Caco-2 (cell line): ENCODE measurements around the gene PDLIM4. TPM values are rescaled to one million over a fixed set of nuclear protein-coding genes. Genes with fewer than 3 reads are reported as not detected.
A peak's percentile ranks its signal among the peaks of the same experiment; 100 is the strongest.

Experiments used
- BruUV-seq: library from RNA; stranded (reverse); fragments of 400-500 nt; replicated peaks from 2 replicates; lab custom pipeline; 2021; lab: Mats Ljungman, UMichigan
- CTCF ChIA-PET: fragments of 300-600 bp; sonication (Branson Sonifier 250); formaldehyde crosslinking; loops from one replicate; lab custom pipeline; 2022; ENCODE audit warnings: antibody characterized with exemption; lab: Charles Lee
- POLR2A ChIA-PET: fragments of 300-600 bp; sonication (Branson Sonifier 250); formaldehyde crosslinking; loops from one replicate; lab custom pipeline; 2022; ENCODE audit warnings: antibody characterized with exemption; lab: Charles Lee
- DNase-seq, 2 experiments: peaks; one replicate each; pipeline versions ENCODE4 v3.0.0 to v3.0.0-alpha.2; 2020 to 2022
- H3K27me3 ChIP-seq: replicated peaks from 2 replicates; pipeline ENCODE4 v1.6.0; 2011; ENCODE audit warnings: low read length; ENCODE audit not compliant: control insufficient read depth, insufficient read depth
- H3K36me3 ChIP-seq: 2 replicates; pipeline ENCODE4 v1.5.1; 2011; ENCODE audit warnings: low read length; ENCODE audit not compliant: control insufficient read depth, insufficient read depth
- H3K4me1 ChIP-seq: fragments of 250-450 bp; sonication (Bioruptor Pico); 2 replicates; pipeline ENCODE4 v1.5.1; 2020; ENCODE audit warnings: mild to moderate bottlenecking
- H3K4me3 ChIP-seq: 2 replicates; pipeline ENCODE4 v1.5.1; 2011; ENCODE audit warnings: low read depth, mild to moderate bottlenecking, control low read depth, low read length
- H3K9me3 ChIP-seq: fragments of 250-450 bp; sonication (Bioruptor Pico); 2 replicates; pipeline ENCODE4 v1.5.1; 2020; ENCODE audit warnings: mild to moderate bottlenecking, moderate library complexity
- H3K27ac Mint-ChIP-seq: one replicate; pipeline ENCODE4 v1.8.0; 2022; ENCODE audit warnings: mixed read lengths; ENCODE audit not compliant: unreplicated experiment
- H3K27me3 Mint-ChIP-seq: one replicate; pipeline ENCODE4 v1.8.0; 2022; ENCODE audit warnings: mixed read lengths; ENCODE audit not compliant: insufficient read depth, unreplicated experiment
- H3K36me3 Mint-ChIP-seq: one replicate; pipeline ENCODE4 v1.8.0; 2022; ENCODE audit warnings: mild to moderate bottlenecking, mixed read lengths; ENCODE audit not compliant: insufficient read depth, unreplicated experiment
- H3K4me1 Mint-ChIP-seq: one replicate; pipeline ENCODE4 v1.8.0; 2022; ENCODE audit warnings: low read depth, mixed read lengths; ENCODE audit not compliant: unreplicated experiment
- H3K4me3 Mint-ChIP-seq: one replicate; pipeline ENCODE4 v1.8.0; 2022; ENCODE audit warnings: mild to moderate bottlenecking, moderate library complexity, mixed read lengths; ENCODE audit not compliant: unreplicated experiment
- H3K9me3 Mint-ChIP-seq: one replicate; pipeline ENCODE4 v1.8.0; 2022; ENCODE audit warnings: mixed read lengths; ENCODE audit not compliant: unreplicated experiment
- intact Hi-C: fragments of 100-400 bp; cut with micrococcal nuclease; formaldehyde crosslinking; loops from one replicate; pipeline ENCODE4 v1.10.0; 2022; ENCODE audit not compliant: unreplicated experiment
- total RNA-seq: library from RNA; stranded (reverse); gene quantifications from 2 replicates; pipeline ENCODE4 v1.2.3, GENCODE V29; 2022
- TF ChIP-seq, protein P1 (sequence below), 2 experiments: fragments of 200-600 bp in 1 of 2; IDR thresholded peaks; 1 replicate in 1 of 2; 2 replicates in 1 of 2; pipeline versions ENCODE4 v1.5.1 to v1.8.0; 2011 to 2022; ENCODE audit warnings: antibody characterized with exemption in 1 of 2, control low read depth in 1 of 2, inconsistent platforms in 1 of 2, low read depth in 1 of 2, low read length in 1 of 2, mild to moderate bottlenecking in 1 of 2, moderate library complexity in 1 of 2; ENCODE audit not compliant: insufficient read depth in 1 of 2, severe bottlenecking in 1 of 2, unreplicated experiment in 1 of 2

The PDLIM4 gene
- total RNA-seq, 1 experiment from 2014 or later: not detected

DNA sequence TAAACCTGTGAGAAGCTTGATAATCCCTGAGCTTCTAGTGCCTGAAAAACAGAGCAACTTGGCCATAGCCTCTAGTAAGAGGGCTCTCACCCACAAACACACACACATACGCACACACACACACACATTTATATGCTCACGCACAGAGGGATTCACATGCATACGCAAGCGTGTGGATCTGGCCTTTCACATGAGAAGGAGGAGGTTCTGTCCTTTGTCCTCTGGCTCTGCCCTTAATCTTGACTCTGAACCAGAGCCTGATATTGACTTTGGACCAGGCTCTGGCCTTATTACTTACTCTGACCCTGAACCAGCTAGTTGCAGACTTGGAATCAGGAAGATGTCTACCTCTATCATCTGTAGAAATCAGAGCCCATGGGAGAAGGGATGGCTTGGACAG, 19.8 kb upstream of the PDLIM4 start:
- H3K27me3 Mint-ChIP-seq: no peaks in the 10 kb centered on the region
- no peak overlapping the region for H3K4me3 Mint-ChIP-seq
- H3K36me3 Mint-ChIP-seq: no peaks in the 10 kb centered on the region
- Histone ChIP-seq H3K4me3 (no peak overlapping the region), H3K4me1 (no peaks in the 10 kb centered on the region), H3K36me3 (no peaks in the 10 kb centered on the region), H3K27me3 (no peaks in the 10 kb centered on the region), H3K9me3 (no peaks in the 10 kb centered on the region)
- no peak overlapping the region for H3K27ac Mint-ChIP-seq
- ChIA-PET POLR2A (interaction anchor here (0.7 to 1.5 kb wide), 3 partner anchors 72 to 173 kb away, joined by 3 read pairs; partner anchors contain the start of gene SLC22A5), CTCF (interaction anchor here (0.9 to 2.5 kb wide), 21 partner anchors 8 to 263 kb away, joined by 3 to 26 read pairs (median 6); partner anchors contain the start of genes IRF1, P4HA2, SLC22A4 and SLC22A5)
- TF ChIP-seq, protein P1, sequence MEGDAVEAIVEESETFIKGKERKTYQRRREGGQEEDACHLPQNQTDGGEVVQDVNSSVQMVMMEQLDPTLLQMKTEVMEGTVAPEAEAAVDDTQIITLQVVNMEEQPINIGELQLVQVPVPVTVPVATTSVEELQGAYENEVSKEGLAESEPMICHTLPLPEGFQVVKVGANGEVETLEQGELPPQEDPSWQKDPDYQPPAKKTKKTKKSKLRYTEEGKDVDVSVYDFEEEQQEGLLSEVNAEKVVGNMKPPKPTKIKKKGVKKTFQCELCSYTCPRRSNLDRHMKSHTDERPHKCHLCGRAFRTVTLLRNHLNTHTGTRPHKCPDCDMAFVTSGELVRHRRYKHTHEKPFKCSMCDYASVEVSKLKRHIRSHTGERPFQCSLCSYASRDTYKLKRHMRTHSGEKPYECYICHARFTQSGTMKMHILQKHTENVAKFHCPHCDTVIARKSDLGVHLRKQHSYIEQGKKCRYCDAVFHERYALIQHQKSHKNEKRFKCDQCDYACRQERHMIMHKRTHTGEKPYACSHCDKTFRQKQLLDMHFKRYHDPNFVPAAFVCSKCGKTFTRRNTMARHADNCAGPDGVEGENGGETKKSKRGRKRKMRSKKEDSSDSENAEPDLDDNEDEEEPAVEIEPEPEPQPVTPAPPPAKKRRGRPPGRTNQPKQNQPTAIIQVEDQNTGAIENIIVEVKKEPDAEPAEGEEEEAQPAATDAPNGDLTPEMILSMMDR (IDR thresholded peaks at IDR 0.05; ENCODE audit: insufficient read depth in 1 of 2, low read depth in 1 of 2, low read length in 1 of 2, severe bottlenecking in 1 of 2, unreplicated experiment in 1 of 2): no peak
- no TSS peak for BruUV-seq
- peak in 1 of 2 experiments; percentile 10 for DNase-seq
- peaks cover 10% of the 10 kb centered on the region for H3K9me3 Mint-ChIP-seq
- intact Hi-C loops: loop anchor here (1.0 to 5.0 kb wide), 4 partner anchors 35 to 173 kb away; no protein-coding TSS in a partner anchor
- no peaks in the 10 kb centered on the region for H3K4me1 Mint-ChIP-seq

DNA sequence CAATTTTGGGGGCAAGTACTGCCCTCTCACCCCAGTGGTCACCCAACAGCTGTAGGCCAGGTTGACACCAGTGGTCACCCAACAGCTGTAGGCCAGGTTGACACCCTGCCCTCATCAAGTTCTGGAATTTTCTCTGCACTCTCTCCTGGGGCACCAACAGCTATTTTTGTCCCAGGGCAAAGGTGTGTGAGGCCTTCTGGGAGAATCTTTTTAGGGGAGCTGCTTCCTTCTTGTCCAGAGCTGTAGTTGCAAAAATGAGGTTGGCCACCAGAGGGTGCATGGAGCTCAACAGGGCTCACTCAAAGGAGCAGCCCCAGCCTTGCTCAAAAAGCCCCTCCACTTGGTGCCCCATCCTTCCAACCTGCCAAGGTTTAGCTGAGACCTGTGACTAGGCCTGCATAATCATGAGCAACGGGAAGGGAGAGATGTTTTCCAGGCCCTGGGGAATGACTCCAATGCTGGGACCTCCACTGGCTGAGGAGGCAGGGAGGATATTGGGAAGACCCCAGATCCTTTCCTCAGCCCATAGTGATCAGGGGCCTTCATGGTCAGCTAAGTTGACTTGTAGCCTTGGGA, 19.2 kb upstream of the PDLIM4 start:
- intact Hi-C loops: loop anchor here (1.0 to 5.0 kb wide), 4 partner anchors 34 to 173 kb away; no protein-coding TSS in a partner anchor
- BruUV-seq: no TSS peak
- no peaks in the 10 kb centered on the region for H3K4me1 ChIP-seq
- no peaks in the 10 kb centered on the region for H3K36me3 ChIP-seq
- H3K4me3 Mint-ChIP-seq: no peak overlapping the region
- TF ChIP-seq, protein P1 (IDR thresholded peaks at IDR 0.05; ENCODE audit: insufficient read depth in 1 of 2, low read depth in 1 of 2, low read length in 1 of 2, severe bottlenecking in 1 of 2, unreplicated experiment in 1 of 2): peak; percentile 66 to 88
- H3K27ac Mint-ChIP-seq: no peak overlapping the region
- no peaks in the 10 kb centered on the region for H3K27me3 Mint-ChIP-seq
- no peaks in the 10 kb centered on the region for H3K4me1 Mint-ChIP-seq
- no peaks in the 10 kb centered on the region for H3K9me3 ChIP-seq
- no peaks in the 10 kb centered on the region for H3K27me3 ChIP-seq
- POLR2A ChIA-PET: interaction anchor here (0.6 to 1.5 kb wide), 4 partner anchors 131 to 253 kb away, joined by 3 read pairs; partner anchors contain the start of genes IRF1 and SLC22A5
- H3K36me3 Mint-ChIP-seq: no peaks in the 10 kb centered on the region
- CTCF ChIA-PET: interaction anchor here (0.9 to 2.5 kb wide), 20 partner anchors 9 to 263 kb away, joined by 3 to 26 read pairs (median 6); partner anchors contain the start of genes IRF1, P4HA2, SLC22A4 and SLC22A5
- peak; percentile 78 to 83 for DNase-seq
- H3K9me3 Mint-ChIP-seq: peaks cover 15% of the 10 kb centered on the region
- no peak overlapping the region for H3K4me3 ChIP-seq

DNA sequence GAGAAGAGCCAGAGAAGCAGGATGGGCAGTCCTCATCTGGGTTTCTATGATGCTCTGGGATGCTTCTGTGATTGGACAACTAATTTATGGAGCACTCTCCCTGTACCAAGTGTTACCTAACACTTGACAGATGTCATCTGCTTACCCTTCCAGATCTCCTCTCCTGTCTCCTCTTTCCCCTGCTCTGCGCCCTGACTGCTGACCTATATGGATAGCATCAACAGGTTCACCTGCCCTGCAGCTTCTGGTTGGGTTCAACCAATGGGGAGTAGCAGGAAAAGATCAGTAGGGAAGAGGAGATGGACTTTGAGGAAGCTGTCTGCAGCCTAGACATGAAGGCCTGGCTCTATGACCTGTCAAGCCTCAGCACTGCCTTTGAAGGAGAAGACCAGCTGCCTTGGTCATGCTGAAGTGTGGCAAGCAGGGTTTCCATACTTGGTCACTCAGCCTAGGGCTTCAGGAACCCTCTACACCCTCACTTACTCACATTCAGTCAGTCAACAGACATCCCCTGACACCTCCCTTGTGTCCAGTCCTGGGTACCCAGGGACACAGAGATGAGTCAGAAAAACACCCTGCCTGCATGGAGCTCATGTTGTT, 18.5 kb upstream of the PDLIM4 start:
- peak in 1 of 2 experiments; percentile 18 for DNase-seq
- Histone ChIP-seq H3K9me3 (0 out of 2 replicates have a peak, but pooled peaks cover 7% of the 10 kb centered on the region), H3K36me3 (no peaks in the 10 kb centered on the region), H3K4me3 (no peak overlapping the region), H3K27me3 (no peaks in the 10 kb centered on the region), H3K4me1 (no peaks in the 10 kb centered on the region)
- H3K9me3 Mint-ChIP-seq: peaks cover 22% of the 10 kb centered on the region
- H3K27me3 Mint-ChIP-seq: no peaks in the 10 kb centered on the region
- no peak overlapping the region for H3K4me3 Mint-ChIP-seq
- H3K27ac Mint-ChIP-seq: no peak overlapping the region
- BruUV-seq: no TSS peak
- intact Hi-C loops: loop anchor here (1.0 to 5.0 kb wide), 4 partner anchors 33 to 172 kb away; no protein-coding TSS in a partner anchor
- H3K36me3 Mint-ChIP-seq: no peaks in the 10 kb centered on the region
- ChIA-PET CTCF (interaction anchor here (1.0 to 2.5 kb wide), 7 partner anchors 10 to 251 kb away, joined by 3 to 26 read pairs (median 6); partner anchors contain the start of genes IRF1, P4HA2 and SLC22A4), POLR2A (interaction anchor here (0.6 to 1.5 kb wide), 2 partner anchors 130 to 212 kb away, joined by 3 read pairs; partner anchors contain the start of gene SLC22A5)
- no peaks in the 10 kb centered on the region for H3K4me1 Mint-ChIP-seq
- TF ChIP-seq, protein P1 (IDR thresholded peaks at IDR 0.05; ENCODE audit: insufficient read depth in 1 of 2, low read depth in 1 of 2, low read length in 1 of 2, severe bottlenecking in 1 of 2, unreplicated experiment in 1 of 2): no peak
